GM18526 (cell line): ENCODE measurements around the gene CBLC.

ENCODE experiments used
- POLR2A ChIP-seq: IDR thresholded peaks from 3 replicates; pipeline ENCODE4 v1.6.1; 2011; ENCODE audit not compliant: insufficient read length; ENCODE audit errors: extremely low read depth

Gene CBLC

GRCh38 chr19:44777715-44778347 lies at the start of gene CBLC:
Gene CBLC (plus strand): TSS chr19:44777890. CDS start chr19:44777932, 42 bp downstream.
- TF ChIP-seq POLR2A, result no peak

GRCh38 chr19:44728178-44728577 lies 49.5 kb upstream of the CBLC start:
- no peak for TF ChIP-seq POLR2A

GRCh38 chr19:44729516-44730033 lies 48.1 kb upstream of the CBLC start:
- TF ChIP-seq POLR2A, result no peak

- no peak for TF ChIP-seq POLR2A
Observed at GRCh38 chr19:44731081-44731480, 46.6 kb upstream of the CBLC start.

- no peak for TF ChIP-seq POLR2A
Observed at GRCh38 chr19:44731622-44732021, 46.1 kb upstream of the CBLC start.

GRCh38 chr19:44732235-44733014 lies 45.3 kb upstream of the CBLC start:
- TF ChIP-seq POLR2A, result no peak

- no peak for TF ChIP-seq POLR2A
Observed at GRCh38 chr19:44734357-44734756, 43.3 kb upstream of the CBLC start.

GRCh38 chr19:44735011-44735410 lies 42.7 kb upstream of the CBLC start:
- TF ChIP-seq POLR2A, result no peak

- TF ChIP-seq POLR2A, result no peak
Observed at GRCh38 chr19:44737238-44738071, 40.2 kb upstream of the CBLC start.

- TF ChIP-seq POLR2A, result no peak
Observed at GRCh38 chr19:44738136-44738535, 39.6 kb upstream of the CBLC start.

GRCh38 chr19:44738603-44739558 lies 38.8 kb upstream of the CBLC start:
- no peak for TF ChIP-seq POLR2A

- no peak for TF ChIP-seq POLR2A
Observed at GRCh38 chr19:44740351-44740824, 37.3 kb upstream of the CBLC start.

- TF ChIP-seq POLR2A, result no peak
Observed at GRCh38 chr19:44741258-44741731, 36.4 kb upstream of the CBLC start.

GRCh38 chr19:44741841-44742329 lies 35.8 kb upstream of the CBLC start:
- no peak for TF ChIP-seq POLR2A

- TF ChIP-seq POLR2A, result no peak
Observed at GRCh38 chr19:44742330-44743061, 35.2 kb upstream of the CBLC start.
